HFF-Myc (cell line): ENCODE results near the gene RC3H1.
"Not testable (repeated sequence)": the region's sequence is repeated elsewhere in the genome, so short reads cannot be mapped to it uniquely, and the experiment has no call there.

Source experiments
- DNase-seq: peaks from one replicate; pipeline ENCODE4 v3.0.0-alpha.2; 2011; ENCODE audit warnings: low read depth; ENCODE audit errors: extremely low read depth
- H3K4me3 ChIP-seq: replicated peaks from 2 replicates; pipeline ENCODE4 v1.5.1; 2011; ENCODE audit warnings: low read depth, mild to moderate bottlenecking, control low read depth, low read length
- CTCF ChIP-seq: IDR thresholded peaks from 2 replicates; pipeline ENCODE4 v1.5.1; 2012; ENCODE audit warnings: mild to moderate bottlenecking, low read depth, low read length, control low read depth; ENCODE audit errors: missing control alignments

Gene RC3H1

GRCh38 chr1:174022080-174022975, at the start of gene RC3H1:
TSS of gene RC3H1 (minus strand) at chr1:174022357. CDS start at chr1:173992985, 29,372 bp downstream.
- no peak for TF ChIP-seq CTCF
- H3K4me3 ChIP-seq, result peak within 1 kb of the TSS; percentile 77
- peak; percentile 39 for DNase-seq

GRCh38 chr1:174070614-174071013, 48.5 kb upstream of the RC3H1 start:
- no peak for DNase-seq
- TF ChIP-seq CTCF, result no peak

GRCh38 chr1:174068000-174068399, 45.8 kb upstream of the RC3H1 start:
- H3K4me3 ChIP-seq, result no peak overlapping the region
- TF ChIP-seq CTCF, result no peak
- DNase-seq, result peak; percentile 2

More at GRCh38 chr1:174070614-174071013, 48.5 kb upstream of the RC3H1 start:
- H3K4me3 ChIP-seq, result no peak overlapping the region

- no peak for TF ChIP-seq CTCF
- no peak for DNase-seq
- no peak overlapping the region for H3K4me3 ChIP-seq
Measured at GRCh38 chr1:174060090-174060489, 37.9 kb upstream of the RC3H1 start.

GRCh38 chr1:174058624-174059023, 36.5 kb upstream of the RC3H1 start:
- H3K4me3 ChIP-seq, result no peak overlapping the region
- DNase-seq, result no peak
- no peak for TF ChIP-seq CTCF

GRCh38 chr1:174056609-174057008, 34.5 kb upstream of the RC3H1 start:
- not testable (repeated sequence) for DNase-seq, H3K4me3 ChIP-seq

GRCh38 chr1:174055797-174056196, 33.6 kb upstream of the RC3H1 start:
- DNase-seq, result not testable (repeated sequence)

GRCh38 chr1:174053826-174054225, 31.7 kb upstream of the RC3H1 start:
- no peak overlapping the region for H3K4me3 ChIP-seq
- no peak for TF ChIP-seq CTCF
- DNase-seq, result no peak

More at GRCh38 chr1:174055797-174056196, 33.6 kb upstream of the RC3H1 start:
- not testable (repeated sequence) for H3K4me3 ChIP-seq
